NCI-H1417 (cell line): Measurements from ENCODE around the gene RNF145.

Experiments
- DNase-seq, 3 experiments: peaks; one replicate each; lab custom pipeline; 2025; lab: John Stamatoyannopoulos, UW

Gene RNF145

GRCh38 chr5:159209438-159210209 lies at the start of gene RNF145:
Gene RNF145 (minus strand): TSS chr5:159209553. CDS start chr5:159203617, 5,936 bp downstream.
- peak; percentile 74 to 83 (median 75) for DNase-seq

- no peak for DNase-seq
Observed at GRCh38 chr5:159258361-159258760, 49.0 kb upstream of the RNF145 start.

- DNase-seq = no peak
Observed at GRCh38 chr5:159257629-159258283, 48.4 kb upstream of the RNF145 start.

- no peak for DNase-seq
Observed at GRCh38 chr5:159257007-159257406, 47.7 kb upstream of the RNF145 start.

GRCh38 chr5:159252195-159252594 lies 42.8 kb upstream of the RNF145 start:
- no peak for DNase-seq

GRCh38 chr5:159249158-159249557 lies 39.8 kb upstream of the RNF145 start:
- no peak for DNase-seq

GRCh38 chr5:159244890-159245289 lies 35.5 kb upstream of the RNF145 start:
- DNase-seq = no peak

GRCh38 chr5:159244163-159244562 lies 34.8 kb upstream of the RNF145 start:
- DNase-seq = no peak

GRCh38 chr5:159243385-159243784 lies 34.0 kb upstream of the RNF145 start:
- no peak for DNase-seq

GRCh38 chr5:159242656-159243055 lies 33.3 kb upstream of the RNF145 start:
- DNase-seq = no peak

- DNase-seq = no peak
Observed at GRCh38 chr5:159241946-159242552, 32.7 kb upstream of the RNF145 start.

- DNase-seq = no peak
Observed at GRCh38 chr5:159240301-159240870, 31.0 kb upstream of the RNF145 start.

- peak in 2 of 3 experiments; percentile 1 to 34 for DNase-seq
Observed at GRCh38 chr5:159235871-159236520, 26.6 kb upstream of the RNF145 start.

- DNase-seq = no peak
Observed at GRCh38 chr5:159231167-159231566, 21.8 kb upstream of the RNF145 start.

- peak in 1 of 3 experiments; percentile 12 for DNase-seq
Observed at GRCh38 chr5:159230657-159231056, 21.3 kb upstream of the RNF145 start.

- peak in 1 of 3 experiments; percentile 1 for DNase-seq
Observed at GRCh38 chr5:159228097-159228496, 18.7 kb upstream of the RNF145 start.

- no peak for DNase-seq
Observed at GRCh38 chr5:159227452-159227851, 18.1 kb upstream of the RNF145 start.

- DNase-seq = no peak
Observed at GRCh38 chr5:159226451-159226850, 17.1 kb upstream of the RNF145 start.

- DNase-seq = no peak
Observed at GRCh38 chr5:159224471-159224870, 15.1 kb upstream of the RNF145 start.

GRCh38 chr5:159223469-159223868 lies 14.1 kb upstream of the RNF145 start:
- DNase-seq = no peak

GRCh38 chr5:159220206-159220605 lies 10.9 kb upstream of the RNF145 start:
- no peak for DNase-seq

GRCh38 chr5:159218595-159219023 lies 9.3 kb upstream of the RNF145 start:
- no peak for DNase-seq
